CD4-positive, alpha-beta T cell (primary cell): ENCODE data around the gene GPR4. TPM values are rescaled to one million over a fixed set of nuclear protein-coding genes. Genes with fewer than 3 reads are reported as not detected.

Experiments
- ATAC-seq: fragments of 200-7000 bp; cut with Tn5 transposase; one replicate; pipeline ENCODE4 v1.10.0; 2022; ENCODE audit warnings: mild to moderate bottlenecking; ENCODE audit not compliant: poor library complexity
- CTCF ChIA-PET: fragments of 350-600 bp; sonication (Branson Sonifier 250); formaldehyde crosslinking; loops from one replicate; lab custom pipeline; 2021; ENCODE audit warnings: antibody characterized with exemption, inconsistent platforms; lab: Charles Lee
- POLR2A ChIA-PET: fragments of 350-600 bp; sonication (Branson Sonifier 250); formaldehyde crosslinking; loops from one replicate; lab custom pipeline; 2021; ENCODE audit warnings: antibody characterized with exemption, inconsistent platforms; lab: Charles Lee
- DNase-seq, 14 experiments: peaks; one replicate each; pipeline ENCODE4 v3.0.0-alpha.2; 2013 to 2020; ENCODE audit warnings: mixed read lengths in 2 of 14
- H3K27ac ChIP-seq, 2 donors: one replicate each; pipeline versions ENCODE4 v1.5.1 to v1.7.0; 2013; ENCODE audit warnings: low read length in 2 of 2, low read depth in 1 of 2, mild to moderate bottlenecking in 1 of 2
- H3K27me3 ChIP-seq, 2 experiments: 1 replicate in 1 of 2; 2 replicates in 1 of 2; pipeline versions ENCODE4 v1.6.1 to v1.7.0; 2013; ENCODE audit warnings: low read length in 2 of 2, control low read depth in 1 of 2, mild to moderate bottlenecking in 1 of 2, moderate library complexity in 1 of 2; ENCODE audit not compliant: insufficient read depth in 2 of 2, control insufficient read depth in 1 of 2
- H3K36me3 ChIP-seq: one replicate; pipeline ENCODE4 v1.6.1; 2013; ENCODE audit warnings: low read length, control low read depth; ENCODE audit not compliant: insufficient read depth
- H3K4me1 ChIP-seq: one replicate; pipeline ENCODE4 v1.6.1; 2013; ENCODE audit warnings: low read length, control low read depth; ENCODE audit not compliant: insufficient read depth
- H3K4me3 ChIP-seq: one replicate; pipeline ENCODE4 v1.5.1; 2013; ENCODE audit warnings: mild to moderate bottlenecking, low read length, moderate library complexity
- H3K9me3 ChIP-seq, 2 experiments: 1 replicate in 1 of 2; 2 replicates in 1 of 2; pipeline versions ENCODE4 v1.6.1 to v1.7.0; 2013; ENCODE audit warnings: low read length in 2 of 2, mild to moderate bottlenecking in 2 of 2, control low read depth in 1 of 2, moderate library complexity in 1 of 2; ENCODE audit not compliant: control insufficient read depth in 1 of 2, insufficient read depth in 1 of 2
- H3K27ac Mint-ChIP-seq: one replicate; pipeline ENCODE4 v1.8.0; 2020; ENCODE audit warnings: mixed read lengths
- H3K27me3 Mint-ChIP-seq: one replicate; pipeline ENCODE4 v1.8.0; 2021; ENCODE audit warnings: mixed read lengths
- H3K36me3 Mint-ChIP-seq: one replicate; pipeline ENCODE4 v1.8.0; 2021; ENCODE audit warnings: low read depth, mixed read lengths
- H3K4me1 Mint-ChIP-seq: one replicate; pipeline ENCODE4 v1.8.0; 2021; ENCODE audit warnings: low read depth, mixed read lengths
- H3K4me3 Mint-ChIP-seq: one replicate; pipeline ENCODE4 v1.8.0; 2020; ENCODE audit warnings: mild to moderate bottlenecking, mixed read lengths
- H3K9me3 Mint-ChIP-seq: one replicate; pipeline ENCODE4 v1.8.0; 2020; ENCODE audit warnings: mixed read lengths
- intact Hi-C, 2 experiments: fragments of 100-400 bp; cut with DNase I in 1 of 2; cut with micrococcal nuclease in 1 of 2; formaldehyde crosslinking; loops; one replicate each; pipeline versions ENCODE4 v1.15.1 to v1.9.0; 2023 to 2025; cut with DNase I, micrococcal nuclease
- total RNA-seq, 174 experiments: library from RNA in 2 of 174; stranded (reverse) in 2 of 174; gene quantifications; one replicate each; pipeline ENCODE4 v1.2.3 and lab custom pipeline; 2021 to 2026
- TF ChIP-seq, protein P1 (sequence below): fragments of 200-600 bp; IDR thresholded peaks from one replicate; pipeline ENCODE4 v1.8.0; 2022; ENCODE audit warnings: antibody characterized with exemption, mild to moderate bottlenecking

Gene GPR4
- total RNA-seq, 2 experiments from 2014 or later, result not detected

DNA sequence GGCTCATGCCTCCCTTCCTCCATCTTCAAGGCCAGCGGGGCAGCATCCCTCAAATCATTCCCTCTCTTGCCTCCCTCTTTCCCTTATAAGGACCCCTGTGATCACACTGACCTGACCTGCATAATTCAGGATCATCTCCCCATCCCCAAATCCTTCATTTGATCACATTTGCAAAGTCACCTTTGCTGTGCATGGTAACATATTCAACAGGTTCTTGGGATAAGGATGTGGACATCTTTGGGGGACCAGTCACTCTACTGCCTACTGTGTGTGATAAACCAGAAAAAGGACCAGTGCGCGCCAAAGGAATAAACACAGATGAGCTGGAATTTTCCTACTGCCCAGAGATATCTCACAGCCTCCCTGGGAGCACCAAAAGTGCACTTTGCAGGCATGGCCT is 25.3 kb downstream of the GPR4 start:
- Histone ChIP-seq H3K36me3 (peaks cover 5% of the 10 kb centered on the region), H3K27ac (no peak overlapping the region), H3K4me1 (no peaks in the 10 kb centered on the region), H3K27me3 (no peaks in the 10 kb centered on the region), H3K9me3 (no peaks in the 10 kb centered on the region), H3K4me3 (no peak overlapping the region)
- no peaks in the 10 kb centered on the region for H3K36me3 Mint-ChIP-seq
- intact Hi-C loops, result no loop called here
- ChIA-PET CTCF (no interaction called here), POLR2A (interaction anchor here (0.6 kb wide), 1 partner anchor 9 kb away, joined by 3 read pairs; no protein-coding TSS in a partner anchor)
- peaks cover 11% of the 10 kb centered on the region for H3K4me1 Mint-ChIP-seq
- no peaks in the 10 kb centered on the region for H3K9me3 Mint-ChIP-seq
- ATAC-seq, result no peak
- no peak overlapping the region for H3K4me3 Mint-ChIP-seq
- no peak for DNase-seq
- no peak overlapping the region for H3K27ac Mint-ChIP-seq
- TF ChIP-seq, protein P1, sequence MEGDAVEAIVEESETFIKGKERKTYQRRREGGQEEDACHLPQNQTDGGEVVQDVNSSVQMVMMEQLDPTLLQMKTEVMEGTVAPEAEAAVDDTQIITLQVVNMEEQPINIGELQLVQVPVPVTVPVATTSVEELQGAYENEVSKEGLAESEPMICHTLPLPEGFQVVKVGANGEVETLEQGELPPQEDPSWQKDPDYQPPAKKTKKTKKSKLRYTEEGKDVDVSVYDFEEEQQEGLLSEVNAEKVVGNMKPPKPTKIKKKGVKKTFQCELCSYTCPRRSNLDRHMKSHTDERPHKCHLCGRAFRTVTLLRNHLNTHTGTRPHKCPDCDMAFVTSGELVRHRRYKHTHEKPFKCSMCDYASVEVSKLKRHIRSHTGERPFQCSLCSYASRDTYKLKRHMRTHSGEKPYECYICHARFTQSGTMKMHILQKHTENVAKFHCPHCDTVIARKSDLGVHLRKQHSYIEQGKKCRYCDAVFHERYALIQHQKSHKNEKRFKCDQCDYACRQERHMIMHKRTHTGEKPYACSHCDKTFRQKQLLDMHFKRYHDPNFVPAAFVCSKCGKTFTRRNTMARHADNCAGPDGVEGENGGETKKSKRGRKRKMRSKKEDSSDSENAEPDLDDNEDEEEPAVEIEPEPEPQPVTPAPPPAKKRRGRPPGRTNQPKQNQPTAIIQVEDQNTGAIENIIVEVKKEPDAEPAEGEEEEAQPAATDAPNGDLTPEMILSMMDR, result no peak
- no peaks in the 10 kb centered on the region for H3K27me3 Mint-ChIP-seq

DNA sequence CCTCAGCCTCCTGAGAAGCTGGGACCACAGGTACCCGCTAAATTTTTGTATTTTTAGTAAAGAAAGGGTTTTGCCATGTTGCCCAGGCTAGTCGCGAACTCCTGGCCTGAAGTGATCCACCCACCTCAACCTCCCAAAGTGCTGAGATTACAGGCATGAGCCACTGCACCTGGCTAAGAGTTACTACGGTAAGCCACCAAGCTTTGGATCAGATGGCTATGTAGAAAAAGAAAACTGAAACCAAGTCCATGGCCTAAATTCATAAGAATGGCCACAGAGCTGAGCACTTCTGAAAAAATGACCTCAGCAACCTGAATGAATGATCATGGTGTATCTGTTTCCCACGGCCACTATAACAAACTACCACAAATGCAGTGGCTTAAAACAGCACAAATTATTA is 26.8 kb downstream of the GPR4 start:
- POLR2A ChIA-PET, result no interaction called here

DNA sequence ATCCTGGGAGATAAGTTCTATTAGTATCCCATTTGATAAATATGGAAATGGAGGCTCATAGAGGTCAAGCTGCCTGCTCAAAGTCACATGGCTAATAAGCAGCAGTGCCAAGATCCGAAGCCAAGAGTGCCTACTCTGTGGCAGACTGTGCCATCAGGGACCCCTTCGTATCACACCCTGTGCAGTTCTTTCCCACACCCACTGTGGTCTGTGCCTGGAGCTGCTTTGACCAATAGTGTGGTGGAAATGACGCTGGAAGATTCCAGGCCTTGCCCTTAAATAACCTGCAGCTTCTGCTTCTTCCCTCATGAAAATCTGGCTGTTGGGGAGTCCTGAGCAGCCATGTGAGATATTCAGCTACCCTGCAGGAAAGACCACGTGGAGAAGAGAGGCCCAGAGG is 27.5 kb downstream of the GPR4 start:
- no peaks in the 10 kb centered on the region for H3K27me3 Mint-ChIP-seq
- Histone ChIP-seq H3K27me3 (no peaks in the 10 kb centered on the region), H3K4me3 (no peak overlapping the region), H3K36me3 (no peaks in the 10 kb centered on the region), H3K27ac (no peak overlapping the region), H3K4me1 (peaks cover 3% of the 10 kb centered on the region), H3K9me3 (no peaks in the 10 kb centered on the region)
- H3K36me3 Mint-ChIP-seq, result peaks cover 6% of the 10 kb centered on the region
- CTCF ChIA-PET, result no interaction called here
- no peak overlapping the region for H3K27ac Mint-ChIP-seq
- no peak overlapping the region for H3K4me3 Mint-ChIP-seq
- H3K9me3 Mint-ChIP-seq, result no peaks in the 10 kb centered on the region
- ATAC-seq, result no peak
- intact Hi-C loops, result no loop called here
- TF ChIP-seq, protein P1, result no peak
- H3K4me1 Mint-ChIP-seq, result peaks cover 14% of the 10 kb centered on the region
- POLR2A ChIA-PET, result no interaction called here
- no peak for DNase-seq

More for the DNA sequence above, 26.8 kb downstream of the GPR4 start:
- Histone ChIP-seq H3K9me3 (no peaks in the 10 kb centered on the region), H3K36me3 (no peaks in the 10 kb centered on the region), H3K27ac (no peak overlapping the region), H3K4me1 (no peaks in the 10 kb centered on the region), H3K4me3 (no peak overlapping the region), H3K27me3 (no peaks in the 10 kb centered on the region)
- Mint-ChIP-seq H3K9me3 (no peaks in the 10 kb centered on the region), H3K4me1 (peaks cover 7% of the 10 kb centered on the region), H3K27me3 (no peaks in the 10 kb centered on the region), H3K27ac (no peak overlapping the region), H3K4me3 (no peak overlapping the region), H3K36me3 (no peaks in the 10 kb centered on the region)
- CTCF ChIA-PET, result no interaction called here
- TF ChIP-seq, protein P1, result no peak
- no peak for DNase-seq
- intact Hi-C loops, result no loop called here
- no peak for ATAC-seq
